ENCODE measurements around the gene ZBTB44. TPM values are rescaled to one million over a fixed set of nuclear protein-coding genes. Genes with fewer than 3 reads are reported as not detected.

ZBTB44 gene, protein sequence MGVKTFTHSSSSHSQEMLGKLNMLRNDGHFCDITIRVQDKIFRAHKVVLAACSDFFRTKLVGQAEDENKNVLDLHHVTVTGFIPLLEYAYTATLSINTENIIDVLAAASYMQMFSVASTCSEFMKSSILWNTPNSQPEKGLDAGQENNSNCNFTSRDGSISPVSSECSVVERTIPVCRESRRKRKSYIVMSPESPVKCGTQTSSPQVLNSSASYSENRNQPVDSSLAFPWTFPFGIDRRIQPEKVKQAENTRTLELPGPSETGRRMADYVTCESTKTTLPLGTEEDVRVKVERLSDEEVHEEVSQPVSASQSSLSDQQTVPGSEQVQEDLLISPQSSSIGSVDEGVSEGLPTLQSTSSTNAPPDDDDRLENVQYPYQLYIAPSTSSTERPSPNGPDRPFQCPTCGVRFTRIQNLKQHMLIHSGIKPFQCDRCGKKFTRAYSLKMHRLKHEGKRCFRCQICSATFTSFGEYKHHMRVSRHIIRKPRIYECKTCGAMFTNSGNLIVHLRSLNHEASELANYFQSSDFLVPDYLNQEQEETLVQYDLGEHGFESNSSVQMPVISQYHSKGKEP
- 33.4 and 41.2 TPM in 2 replicates for total RNA-seq (2021)
- Bru-seq, nascent RNA: percentile 80 among the genes with signal in this experiment
- percentile 81 among the genes with signal in this experiment for BruChase-seq, experiment 1, labeled RNA remaining after a 2-hour chase
- percentile 82 among the genes with signal in this experiment for BruChase-seq, experiment 2, labeled RNA remaining after a 6-hour chase
- long read RNA-seq, partial matches to known transcripts: 0 of 13 reads
- long read RNA-seq, other reads (novel, unspliced or antisense): 13 of 13 reads

- no peaks in the 10 kb centered on the region for H3K27me3 ChIP-seq (ENCODE audit: insufficient read depth, low read depth)
- intact Hi-C loops (cut with micrococcal nuclease; ENCODE audit: unreplicated experiment): loop anchor here (2.0 to 10.0 kb wide), 2 partner anchors 68 to 320 kb away; no protein-coding TSS in a partner anchor
- H3K9me3 ChIP-seq (ENCODE audit: insufficient read depth, low read depth): no peaks in the 10 kb centered on the region
- peaks cover 12% of the 10 kb centered on the region; the same call in 1 of the 2 replicates for H4K20me1 ChIP-seq (ENCODE audit: insufficient read depth)
- H3K4me3 ChIP-seq: peak within 1 kb of the TSS; percentile 68
- peaks cover 15% of the 10 kb centered on the region for H3K4me1 ChIP-seq (replicated peaks; ENCODE audit: insufficient read depth)
- H3K79me2 ChIP-seq (ENCODE audit: low read depth): peaks cover 39% of the 10 kb centered on the region
- POLR2A ChIA-PET (ENCODE audit: unreplicated experiment): interaction anchor here (0.6 kb wide), 2 partner anchors 68 to 112 kb away, joined by 3 to 27 read pairs; no protein-coding TSS in a partner anchor
- BruUV-seq (replicated peaks): no TSS peak
- no peaks in the 10 kb centered on the region for H3K9me2 ChIP-seq (ENCODE audit: insufficient read depth)
- peak within 1 kb of the TSS; percentile 86 for H3K4me2 ChIP-seq
- DNase-seq: peak; percentile 70 to 83
- peak within 1 kb of the TSS; percentile 63 for H3K27ac ChIP-seq
- TF ChIP-seq EZH2 (IDR thresholded peaks at IDR 0.05; ENCODE audit: low read depth): no peak
- TF ChIP-seq, protein P1, sequence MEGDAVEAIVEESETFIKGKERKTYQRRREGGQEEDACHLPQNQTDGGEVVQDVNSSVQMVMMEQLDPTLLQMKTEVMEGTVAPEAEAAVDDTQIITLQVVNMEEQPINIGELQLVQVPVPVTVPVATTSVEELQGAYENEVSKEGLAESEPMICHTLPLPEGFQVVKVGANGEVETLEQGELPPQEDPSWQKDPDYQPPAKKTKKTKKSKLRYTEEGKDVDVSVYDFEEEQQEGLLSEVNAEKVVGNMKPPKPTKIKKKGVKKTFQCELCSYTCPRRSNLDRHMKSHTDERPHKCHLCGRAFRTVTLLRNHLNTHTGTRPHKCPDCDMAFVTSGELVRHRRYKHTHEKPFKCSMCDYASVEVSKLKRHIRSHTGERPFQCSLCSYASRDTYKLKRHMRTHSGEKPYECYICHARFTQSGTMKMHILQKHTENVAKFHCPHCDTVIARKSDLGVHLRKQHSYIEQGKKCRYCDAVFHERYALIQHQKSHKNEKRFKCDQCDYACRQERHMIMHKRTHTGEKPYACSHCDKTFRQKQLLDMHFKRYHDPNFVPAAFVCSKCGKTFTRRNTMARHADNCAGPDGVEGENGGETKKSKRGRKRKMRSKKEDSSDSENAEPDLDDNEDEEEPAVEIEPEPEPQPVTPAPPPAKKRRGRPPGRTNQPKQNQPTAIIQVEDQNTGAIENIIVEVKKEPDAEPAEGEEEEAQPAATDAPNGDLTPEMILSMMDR (conservative IDR thresholded peaks at IDR 0.05): no peak
- H3F3A ChIP-seq (ENCODE audit: insufficient read depth, low read depth): peaks cover 6% of the 10 kb centered on the region; the same call in 1 of the 2 replicates
- peak within 1 kb of the TSS; percentile 98 for H2AFZ ChIP-seq
- CTCF ChIA-PET: no interaction called here
- peaks cover 7% of the 10 kb centered on the region for H3K36me3 ChIP-seq (ENCODE audit: low read depth)
Observed at GRCh38 chr11:130314750-130315285, at the start of gene ZBTB44. ZBTB44 (minus strand) TSS chr11:130314917; CDS start chr11:130261873, 53,044 bp downstream.

GRCh38 chr11:130359419-130359818, 44.7 kb upstream of the ZBTB44 start:
- intact Hi-C loops (cut with micrococcal nuclease; ENCODE audit: unreplicated experiment): no loop called here
- H3K4me3 ChIP-seq: no peak overlapping the region
- ChIA-PET CTCF (interaction anchor here (0.7 kb wide), 1 partner anchor 66 kb away, joined by 4 read pairs; no protein-coding TSS in a partner anchor), POLR2A (ENCODE audit: unreplicated experiment) (interaction anchor here (0.7 kb wide), 1 partner anchor 177 kb away, joined by 3 read pairs; no protein-coding TSS in a partner anchor)
- peaks cover 12% of the 10 kb centered on the region; the same call in 1 of the 2 replicates for H3K9me3 ChIP-seq (ENCODE audit: insufficient read depth, low read depth)
- no peak for DNase-seq
- no TSS peak for BruUV-seq (replicated peaks)
- H3K27ac ChIP-seq: no peak overlapping the region
- H3K79me2 ChIP-seq (ENCODE audit: low read depth): no peaks in the 10 kb centered on the region
- no peaks in the 10 kb centered on the region for H3K9me2 ChIP-seq (ENCODE audit: insufficient read depth)
- no peak overlapping the region for H3K4me2 ChIP-seq
- no peaks in the 10 kb centered on the region for H4K20me1 ChIP-seq (ENCODE audit: insufficient read depth)
- no peak overlapping the region for H2AFZ ChIP-seq
- H3F3A ChIP-seq (ENCODE audit: insufficient read depth, low read depth): no peaks in the 10 kb centered on the region
- 0 out of 2 replicates have a peak, but pooled peaks cover 3% of the 10 kb centered on the region for H3K27me3 ChIP-seq (ENCODE audit: insufficient read depth, low read depth)
- H3K4me1 ChIP-seq (replicated peaks; ENCODE audit: insufficient read depth): no peaks in the 10 kb centered on the region
- no peaks in the 10 kb centered on the region for H3K36me3 ChIP-seq (ENCODE audit: low read depth)
- TF ChIP-seq, protein P1 (conservative IDR thresholded peaks at IDR 0.05): no peak
- no peak for TF ChIP-seq EZH2 (IDR thresholded peaks at IDR 0.05; ENCODE audit: low read depth)

GRCh38 chr11:130358398-130358797, 43.7 kb upstream of the ZBTB44 start:
- Histone ChIP-seq H2AFZ (no peak overlapping the region), H3K27ac (no peak overlapping the region), H3F3A (ENCODE audit: insufficient read depth, low read depth) (no peaks in the 10 kb centered on the region), H3K9me3 (ENCODE audit: insufficient read depth, low read depth) (peaks cover 12% of the 10 kb centered on the region; the same call in 1 of the 2 replicates), H3K4me3 (no peak overlapping the region), H3K9me2 (ENCODE audit: insufficient read depth) (no peaks in the 10 kb centered on the region), H4K20me1 (ENCODE audit: insufficient read depth) (no peaks in the 10 kb centered on the region), H3K79me2 (ENCODE audit: low read depth) (no peaks in the 10 kb centered on the region), H3K4me1 (replicated peaks; ENCODE audit: insufficient read depth) (no peaks in the 10 kb centered on the region), H3K27me3 (ENCODE audit: insufficient read depth, low read depth) (no peaks in the 10 kb centered on the region), H3K4me2 (no peak overlapping the region), H3K36me3 (ENCODE audit: low read depth) (no peaks in the 10 kb centered on the region)
- intact Hi-C loops (cut with micrococcal nuclease; ENCODE audit: unreplicated experiment): no loop called here
- ChIA-PET POLR2A (ENCODE audit: unreplicated experiment) (no interaction called here), CTCF (no interaction called here)
- no TSS peak for BruUV-seq (replicated peaks)
- no peak for DNase-seq
- TF ChIP-seq EZH2 (IDR thresholded peaks at IDR 0.05; ENCODE audit: low read depth): no peak
- TF ChIP-seq, protein P1 (conservative IDR thresholded peaks at IDR 0.05): no peak

Measured in PC-9 (cell line).